Transverse colon (tissue), 4 donors: ENCODE measurements around the gene UBE2L3. TPM values are rescaled to one million over a fixed set of nuclear protein-coding genes. Genes with fewer than 3 reads are reported as not detected.

ENCODE experiments used
- DNase-seq: peaks from one replicate; pipeline ENCODE4 v3.0.0-alpha.2; 2019
- H3K27ac ChIP-seq, 4 donors: fragments of 200-600 bp; sonication (generic); 2 replicates each; pipeline ENCODE4 v1.5.1; 2016 to 2018; ENCODE audit warnings: inconsistent platforms in 4 of 4
- H3K27me3 ChIP-seq: fragments of 200-600 bp; sonication (generic); 2 replicates; pipeline ENCODE4 v1.5.1; 2017; ENCODE audit warnings: inconsistent platforms
- H3K36me3 ChIP-seq, 4 donors: fragments of 200-600 bp; sonication (generic); 2 replicates each; pipeline ENCODE4 v1.5.1; 2017 to 2019; ENCODE audit warnings: inconsistent platforms in 4 of 4
- H3K4me1 ChIP-seq, 4 donors: fragments of 200-600 bp; sonication (generic); 2 replicates each; pipeline ENCODE4 v1.5.1; 2017 to 2020; ENCODE audit warnings: inconsistent platforms in 4 of 4
- H3K4me3 ChIP-seq, 4 donors: fragments of 200-600 bp; sonication (generic); 1 replicate in 1 of 4; 2 replicates in 3 of 4; pipeline versions ENCODE4 v1.5.1 to v1.6.1; 2017 to 2019; ENCODE audit warnings: inconsistent platforms in 4 of 4
- H3K9me3 ChIP-seq, 2 donors: fragments of 200-600 bp; sonication (generic); 2 replicates each; pipeline ENCODE4 v1.5.1; 2017 to 2019; ENCODE audit warnings: inconsistent platforms in 2 of 2
- CTCF ChIP-seq, 5 experiments: fragments of 200-600 bp in 3 of 5; fragments of 450-650 bp in 2 of 5; sonication (generic) in 3 of 5; IDR thresholded peaks; 1 replicate in 2 of 5; 2 replicates in 3 of 5; pipeline ENCODE4 v1.5.1; 2016 to 2017; ENCODE audit warnings: antibody characterized with exemption in 5 of 5, inconsistent platforms in 3 of 5, mild to moderate bottlenecking in 2 of 5, moderate library complexity in 1 of 5
- EP300 ChIP-seq: sonication (generic); formaldehyde crosslinking; IDR thresholded peaks from one replicate; pipeline ENCODE4 v1.6.1; 2017; ENCODE audit warnings: antibody characterized with exemption, low read depth
- POLR2A ChIP-seq: fragments of 450-650 bp; IDR thresholded peaks from one replicate; pipeline ENCODE4 v1.6.1; 2016; ENCODE audit warnings: antibody characterized with exemption, mild to moderate bottlenecking, moderate library complexity
- POLR2AphosphoS5 ChIP-seq, 3 donors: sonication (generic); formaldehyde crosslinking; IDR thresholded peaks; one replicate each; pipeline ENCODE4 v1.6.1; 2016; ENCODE audit warnings: antibody characterized with exemption in 3 of 3
- WGBS, 2 donors: methylation state at CpG; one replicate each; pipeline ENCODE4 v1.1.5; 2018; ENCODE audit warnings: low coverage in 1 of 2; 5-methylcytosine and 5-hydroxymethylcytosine counted together
- in situ Hi-C, 4 donors: fragments of 200-750 bp; cut with MboI; loops; one replicate each; pipeline versions ENCODE4 v1.15.0 to v1.15.1; 2017; ENCODE audit warnings: low sequenced_read_pairs in 3 of 4, low pct_ligation_motif_present in 1 of 4, low pct_unique_long_range_greater_than_20kb in 1 of 4
- intact Hi-C: fragments of 100-400 bp; cut with DNase I; formaldehyde crosslinking; loops from one replicate; pipeline ENCODE4 v1.15.1; 2023; ENCODE audit warnings: low total_unique reads
- total RNA-seq, 4 donors: library from RNA; depleted of rRNA; stranded (reverse); fragments of >200 nt; gene quantifications; one replicate each; pipeline ENCODE4 v1.1.0, GENCODE V29; 2016

The UBE2L3 gene
- total RNA-seq, 4 donors from 2014 or later, result 21.9 to 48.7 (median 33.5) TPM

- no peaks in the 10 kb centered on the region for H3K36me3 ChIP-seq
- peaks cover 9% of the 10 kb centered on the region for H3K27me3 ChIP-seq
- in situ Hi-C loops (no loop called here), intact Hi-C loops (no loop called here)
- no peaks in the 10 kb centered on the region for H3K9me3 ChIP-seq
- H3K4me1 ChIP-seq, result peaks cover 5 to 20% (median 15%) of the 10 kb centered on the region in 4 donors
- DNase-seq, result no peak
- no peak overlapping the region for H3K4me3 ChIP-seq
- TF ChIP-seq CTCF (IDR thresholded peaks at IDR 0.05), result no peak
- TF ChIP-seq POLR2A, result no peak
- TF ChIP-seq EP300, result no peak
- no peak for TF ChIP-seq POLR2AphosphoS5 (IDR thresholded peaks at IDR 0.05)
- no peak overlapping the region for H3K27ac ChIP-seq
- 84% methylated on average over 7 of the region's 7 CpGs; no CpG with 5 or more reads in 1 of the 2 donors for WGBS, 2 donors
These were observed 93.4 kb downstream of the UBE2L3 start for GRCh38 chr22:21660904-21661303.

GRCh38 chr22:21661991-21662390 is 94.5 kb downstream of the UBE2L3 start:
- Histone ChIP-seq H3K4me3 (no peak overlapping the region), H3K27me3 (peaks cover 5% of the 10 kb centered on the region), H3K4me1 (peaks cover 8 to 23% (median 14%) of the 10 kb centered on the region in 4 donors), H3K9me3 (no peaks in the 10 kb centered on the region), H3K27ac (no peak overlapping the region), H3K36me3 (no peaks in the 10 kb centered on the region)
- intact Hi-C loops, result no loop called here
- TF ChIP-seq EP300 (no peak), POLR2A (no peak), CTCF (IDR thresholded peaks at IDR 0.05) (no peak), POLR2AphosphoS5 (IDR thresholded peaks at IDR 0.05) (no peak)
- WGBS, 2 donors, result 94 to 96% methylated on average over 5 of the region's 5 CpGs
- in situ Hi-C loops, result no loop called here
- no peak for DNase-seq

DNA sequence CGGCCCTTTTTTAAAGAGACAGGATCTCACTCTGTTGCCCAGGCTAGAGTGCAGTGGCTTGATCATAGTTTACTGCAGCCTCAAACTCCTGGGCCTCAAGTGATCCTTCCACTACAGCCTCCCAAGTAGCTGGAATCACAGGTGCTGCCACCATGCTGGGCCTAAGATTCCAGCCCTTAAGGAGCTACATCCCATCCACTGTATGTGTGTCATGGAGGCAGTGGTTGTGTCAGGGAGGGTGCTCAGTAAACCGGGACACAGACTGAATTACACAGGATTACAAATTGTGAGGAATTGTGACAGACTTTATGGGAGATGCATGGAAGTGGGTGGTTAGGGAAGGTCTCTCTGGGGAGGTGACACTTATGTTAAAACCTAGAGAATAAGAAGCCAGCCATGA is 96.2 kb downstream of the UBE2L3 start:
- intact Hi-C loops, result no loop called here
- DNase-seq, result no peak
- H3K4me3 ChIP-seq, result no peak overlapping the region
- 91 to 100% methylated on average over 1 to 2 of the region's 2 CpGs for WGBS, 2 donors
- peaks cover 4 to 15% (median 6%) of the 10 kb centered on the region in 4 donors for H3K4me1 ChIP-seq
- no peaks in the 10 kb centered on the region for H3K9me3 ChIP-seq
- H3K27ac ChIP-seq, result no peak overlapping the region
- H3K27me3 ChIP-seq, result no peaks in the 10 kb centered on the region
- H3K36me3 ChIP-seq, result no peaks in the 10 kb centered on the region
- TF ChIP-seq POLR2A (no peak), POLR2AphosphoS5 (IDR thresholded peaks at IDR 0.05) (no peak), CTCF (IDR thresholded peaks at IDR 0.05) (no peak), EP300 (no peak)
- in situ Hi-C loops, result no loop called here

DNA sequence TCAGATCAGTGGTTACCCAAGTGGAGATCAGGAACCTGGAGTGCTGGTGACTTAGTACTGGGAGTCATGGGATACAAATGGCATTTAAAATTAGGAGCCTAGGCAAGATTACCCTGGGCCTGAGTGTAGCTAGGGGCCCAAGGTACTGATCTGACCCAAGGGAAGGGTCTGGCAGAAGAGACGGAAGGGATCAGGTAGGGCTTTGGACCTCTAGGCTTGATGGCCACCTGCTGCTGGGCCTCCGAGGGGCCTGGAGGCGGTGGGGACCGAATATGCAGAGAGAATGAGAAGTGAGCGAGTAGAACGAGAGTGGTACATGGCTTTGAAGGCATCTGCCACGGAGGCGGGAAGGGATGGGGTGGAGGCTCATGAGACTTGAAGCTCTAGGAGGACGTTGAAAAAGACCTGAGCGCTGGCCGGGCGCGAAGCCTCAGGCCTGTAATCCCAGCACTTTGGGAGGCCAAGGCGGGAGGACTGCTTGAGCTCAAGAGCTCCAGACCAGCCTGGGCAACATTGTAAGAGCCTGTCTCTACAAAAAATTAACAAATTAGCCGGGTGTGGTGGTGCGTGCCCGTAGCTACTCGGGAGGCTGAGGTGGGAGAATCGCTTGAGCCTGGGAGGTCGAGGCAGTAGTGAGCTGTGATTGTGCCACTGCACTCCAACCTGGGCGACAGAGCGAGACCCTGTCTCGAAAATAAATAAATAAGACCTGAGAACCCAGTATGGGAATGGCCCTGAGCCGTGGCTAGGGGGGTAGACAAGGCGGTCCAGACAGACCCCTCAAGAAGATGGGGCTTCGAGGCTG is 97.7 kb downstream of the UBE2L3 start:
- Histone ChIP-seq H3K27me3 (no peaks in the 10 kb centered on the region), H3K36me3 (peaks cover 0 to 7% (median 0%) of the 10 kb centered on the region in 4 donors), H3K4me1 (peaks cover 4 to 15% (median 6%) of the 10 kb centered on the region in 4 donors), H3K4me3 (peak overlapping the region; percentile 45 to 91 (median 68)), H3K27ac (peak overlapping the region; percentile 89 to 97 (median 93)), H3K9me3 (no peaks in the 10 kb centered on the region)
- no peak for TF ChIP-seq CTCF (IDR thresholded peaks at IDR 0.05)
- TF ChIP-seq POLR2AphosphoS5 (IDR thresholded peaks at IDR 0.05), result no peak
- no peak for TF ChIP-seq POLR2A
- intact Hi-C loops (no loop called here), in situ Hi-C loops (no loop called here)
- 74 to 100% methylated on average over 2 to 26 of the region's 26 CpGs for WGBS, 2 donors
- DNase-seq, result no peak
